AG09319 (cell line): ENCODE measurements around the gene ZNF830.

ENCODE experiments used
- DNase-seq: peaks from one replicate; pipeline ENCODE4 v3.0.0-alpha.2; 2010; ENCODE audit warnings: low read depth; ENCODE audit errors: extremely low read depth
- CTCF ChIP-seq: IDR thresholded peaks from 2 replicates; pipeline ENCODE4 v1.5.1; 2011; ENCODE audit warnings: low read depth, mild to moderate bottlenecking, inconsistent platforms, low read length, moderate library complexity

Gene ZNF830

GRCh38 chr17:34958438-34958837 lies 2.9 kb upstream of the ZNF830 start:
- no peak for DNase-seq
- no peak for TF ChIP-seq CTCF

- no peak for DNase-seq
- no peak for TF ChIP-seq CTCF
Observed at GRCh38 chr17:34974179-34974578, 12.8 kb downstream of the ZNF830 start.

GRCh38 chr17:34974794-34975785 lies 13.8 kb downstream of the ZNF830 start:
- DNase-seq: no peak
- no peak for TF ChIP-seq CTCF

- no peak for TF ChIP-seq CTCF
- no peak for DNase-seq
Observed at GRCh38 chr17:34979153-34979552, 17.8 kb downstream of the ZNF830 start.

GRCh38 chr17:34979650-34980352 lies 18.5 kb downstream of the ZNF830 start:
- no peak for TF ChIP-seq CTCF
- no peak for DNase-seq

GRCh38 chr17:34980353-34980680 lies 19.0 kb downstream of the ZNF830 start, which contains the start of gene LIG3:
TSS of gene LIG3 (plus strand) at chr17:34980512. CDS start at chr17:34983006, 2,494 bp downstream.
- peak; percentile 85 for DNase-seq
- no peak for TF ChIP-seq CTCF
